ENCODE measurements around the gene HPCAL1. TPM values are rescaled to one million over a fixed set of nuclear protein-coding genes. Genes with fewer than 3 reads are reported as not detected.

HPCAL1 gene
- total RNA-seq, 1 experiment from 2014 or later: 312 TPM

DNA sequence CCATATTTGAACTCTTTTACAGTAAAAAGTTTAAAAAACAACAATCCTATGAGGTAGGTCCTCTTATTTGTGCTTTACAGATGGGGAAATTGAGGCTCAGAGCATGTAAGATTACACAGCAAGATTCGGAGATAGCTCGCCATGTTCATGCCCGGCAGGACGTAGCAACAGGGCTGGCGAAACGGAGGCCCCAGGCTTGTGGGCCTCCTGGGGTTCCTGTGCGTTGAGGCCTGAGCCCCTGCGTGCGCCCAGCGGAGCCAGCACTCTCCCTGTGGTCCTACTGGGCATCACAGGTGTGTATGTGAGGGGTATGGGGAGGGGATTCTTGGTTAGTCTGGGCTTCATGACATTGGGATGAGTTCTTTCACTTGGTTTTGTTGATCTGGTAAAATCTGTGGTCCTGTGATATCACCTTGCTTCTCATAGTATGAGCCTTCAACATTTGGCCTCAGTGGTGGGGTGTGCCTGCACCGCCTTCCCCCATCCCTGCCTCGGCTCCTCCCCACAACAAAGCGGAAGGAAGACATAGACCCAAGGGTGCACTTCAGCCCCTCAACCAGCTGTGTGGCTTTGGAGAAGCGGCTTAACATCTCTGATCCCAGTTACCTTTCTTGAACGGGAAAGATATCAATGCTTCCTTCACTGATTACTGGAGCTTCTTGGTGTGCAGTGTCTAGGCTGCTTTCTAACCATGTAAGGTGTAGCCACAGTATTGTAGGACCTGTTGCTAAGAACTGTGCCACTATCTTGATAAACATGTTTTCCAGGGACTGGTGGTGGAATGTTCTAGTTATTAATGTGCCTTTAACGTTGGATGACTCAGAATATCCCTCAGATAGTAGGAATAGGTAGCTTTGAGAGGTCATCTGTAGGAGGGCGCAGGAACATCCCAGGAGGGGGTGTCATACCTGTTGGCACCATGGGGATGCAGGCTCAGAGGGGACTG lies 37.2 kb downstream of the HPCAL1 start:
- CTCF ChIA-PET: no interaction called here
- Histone ChIP-seq H3K27me3 (ENCODE audit: low read length) (no peaks in the 10 kb centered on the region), H3K4me1 (ENCODE audit: insufficient read depth, low read length) (peaks cover 34% of the 10 kb centered on the region), H3K9ac (ENCODE audit: low read length) (no peak overlapping the region), H4K20me1 (ENCODE audit: low read length) (peaks cover 80% of the 10 kb centered on the region), H3K4me2 (ENCODE audit: low read length) (no peak overlapping the region), H3K9me3 (ENCODE audit: low read length) (0 out of 2 replicates have a peak, but pooled peaks cover 4% of the 10 kb centered on the region), H3K27ac (ENCODE audit: low read length) (no peak overlapping the region), H3K79me2 (ENCODE audit: low read length) (peaks cover 100% of the 10 kb centered on the region), H3F3A (ENCODE audit: low read length, unreplicated experiment) (peaks cover 4% of the 10 kb centered on the region), H2AFZ (ENCODE audit: low read length) (no peak overlapping the region), H3K36me3 (ENCODE audit: low read depth, low read length) (peaks cover 36% of the 10 kb centered on the region), H3K4me3 (ENCODE audit: low read length) (no peak overlapping the region), H3K9me2 (replicated peaks; ENCODE audit: low read length) (no peaks in the 10 kb centered on the region)
- TF ChIP-seq EZH2 (IDR thresholded peaks at IDR 0.05; ENCODE audit: low read length, unreplicated experiment) (no peak), EZH2phosphoT487 (IDR thresholded peaks at IDR 0.05; ENCODE audit: borderline replicate concordance, low read length) (no peak)
- TF ChIP-seq, protein P1, sequence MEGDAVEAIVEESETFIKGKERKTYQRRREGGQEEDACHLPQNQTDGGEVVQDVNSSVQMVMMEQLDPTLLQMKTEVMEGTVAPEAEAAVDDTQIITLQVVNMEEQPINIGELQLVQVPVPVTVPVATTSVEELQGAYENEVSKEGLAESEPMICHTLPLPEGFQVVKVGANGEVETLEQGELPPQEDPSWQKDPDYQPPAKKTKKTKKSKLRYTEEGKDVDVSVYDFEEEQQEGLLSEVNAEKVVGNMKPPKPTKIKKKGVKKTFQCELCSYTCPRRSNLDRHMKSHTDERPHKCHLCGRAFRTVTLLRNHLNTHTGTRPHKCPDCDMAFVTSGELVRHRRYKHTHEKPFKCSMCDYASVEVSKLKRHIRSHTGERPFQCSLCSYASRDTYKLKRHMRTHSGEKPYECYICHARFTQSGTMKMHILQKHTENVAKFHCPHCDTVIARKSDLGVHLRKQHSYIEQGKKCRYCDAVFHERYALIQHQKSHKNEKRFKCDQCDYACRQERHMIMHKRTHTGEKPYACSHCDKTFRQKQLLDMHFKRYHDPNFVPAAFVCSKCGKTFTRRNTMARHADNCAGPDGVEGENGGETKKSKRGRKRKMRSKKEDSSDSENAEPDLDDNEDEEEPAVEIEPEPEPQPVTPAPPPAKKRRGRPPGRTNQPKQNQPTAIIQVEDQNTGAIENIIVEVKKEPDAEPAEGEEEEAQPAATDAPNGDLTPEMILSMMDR (conservative IDR thresholded peaks at IDR 0.05; ENCODE audit: low read depth, low read length): no peak
- POLR2A ChIA-PET (ENCODE audit: unreplicated experiment): no interaction called here
- ATAC-seq: no peak
- DNase-seq: peak; percentile 26
- BruUV-seq (replicated peaks): no TSS peak
- intact Hi-C loops (cut with micrococcal nuclease): loop anchor here (5.0 kb wide), 1 partner anchor 67 kb away; no protein-coding TSS in a partner anchor

DNA sequence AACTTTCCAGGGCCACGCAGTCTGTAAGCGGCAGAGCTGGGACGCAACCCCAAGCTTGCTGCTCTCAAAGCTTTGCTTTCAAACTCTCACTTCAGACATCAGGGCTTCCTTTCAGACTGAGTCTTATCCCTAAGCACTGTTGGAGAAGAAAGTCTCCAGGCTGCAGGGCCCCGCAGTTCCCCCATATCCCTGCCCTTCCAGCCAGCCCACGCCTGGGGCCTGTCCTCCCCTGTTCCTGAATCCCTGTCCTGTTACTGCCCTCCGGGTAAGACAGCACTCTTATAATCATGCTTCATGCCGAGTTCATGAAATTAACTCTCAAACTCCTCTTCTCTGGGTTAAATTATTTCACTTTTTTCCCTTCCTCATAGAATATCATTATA lies 37.9 kb downstream of the HPCAL1 start:
- intact Hi-C loops (cut with micrococcal nuclease): no loop called here
- BruUV-seq (replicated peaks): no TSS peak
- H3F3A ChIP-seq (ENCODE audit: low read length, unreplicated experiment): peaks cover 2% of the 10 kb centered on the region
- no peak overlapping the region for H3K9ac ChIP-seq (ENCODE audit: low read length)
- TF ChIP-seq, protein P1 (conservative IDR thresholded peaks at IDR 0.05; ENCODE audit: low read depth, low read length): no peak
- TF ChIP-seq EZH2 (IDR thresholded peaks at IDR 0.05; ENCODE audit: low read length, unreplicated experiment) (no peak), EZH2phosphoT487 (IDR thresholded peaks at IDR 0.05; ENCODE audit: borderline replicate concordance, low read length) (no peak)
- no peak overlapping the region for H3K4me3 ChIP-seq (ENCODE audit: low read length)
- H3K4me2 ChIP-seq (ENCODE audit: low read length): no peak overlapping the region
- H3K4me1 ChIP-seq (ENCODE audit: insufficient read depth, low read length): peaks cover 33% of the 10 kb centered on the region
- no peaks in the 10 kb centered on the region for H3K9me2 ChIP-seq (replicated peaks; ENCODE audit: low read length)
- ChIA-PET POLR2A (ENCODE audit: unreplicated experiment) (no interaction called here), CTCF (no interaction called here)
- H2AFZ ChIP-seq (ENCODE audit: low read length): no peak overlapping the region
- H3K27me3 ChIP-seq (ENCODE audit: low read length): no peaks in the 10 kb centered on the region
- peaks cover 83% of the 10 kb centered on the region for H4K20me1 ChIP-seq (ENCODE audit: low read length)
- H3K27ac ChIP-seq (ENCODE audit: low read length): no peak overlapping the region
- H3K9me3 ChIP-seq (ENCODE audit: low read length): no peaks in the 10 kb centered on the region
- no peak for ATAC-seq
- H3K36me3 ChIP-seq (ENCODE audit: low read depth, low read length): peaks cover 29% of the 10 kb centered on the region; the same call in 1 of the 2 replicates
- DNase-seq: no peak
- peaks cover 100% of the 10 kb centered on the region for H3K79me2 ChIP-seq (ENCODE audit: low read length)

DNA sequence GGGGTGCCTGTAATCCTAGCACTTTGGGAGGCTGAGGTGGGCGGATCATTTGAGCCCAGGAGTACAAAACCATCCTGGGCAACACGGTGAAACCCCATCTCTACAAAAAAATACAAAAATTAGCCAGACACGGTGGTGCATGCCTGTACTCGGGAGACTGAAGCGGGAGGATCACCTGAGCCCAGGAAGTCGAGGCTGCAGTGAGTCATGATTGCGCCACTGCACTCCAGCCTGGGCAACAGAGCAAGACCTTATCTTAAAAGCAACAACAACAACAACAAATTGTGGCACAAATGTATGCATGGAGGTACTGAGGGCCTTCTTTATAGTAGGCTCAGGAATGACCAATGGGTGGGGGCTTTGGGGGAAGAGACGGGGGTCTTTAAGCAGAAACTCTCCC lies 38.5 kb downstream of the HPCAL1 start:
- H3K27me3 ChIP-seq (ENCODE audit: low read length): no peaks in the 10 kb centered on the region
- H3K79me2 ChIP-seq (ENCODE audit: low read length): peaks cover 100% of the 10 kb centered on the region
- no peak overlapping the region for H3K27ac ChIP-seq (ENCODE audit: low read length)
- ATAC-seq (no peak), DNase-seq (no peak)
- H3K9ac ChIP-seq (ENCODE audit: low read length): no peak overlapping the region
- H2AFZ ChIP-seq (ENCODE audit: low read length): no peak overlapping the region
- peaks cover 27% of the 10 kb centered on the region; the same call in 1 of the 2 replicates for H3K36me3 ChIP-seq (ENCODE audit: low read depth, low read length)
- H3K9me3 ChIP-seq (ENCODE audit: low read length): no peaks in the 10 kb centered on the region
- no peak overlapping the region for H3K4me2 ChIP-seq (ENCODE audit: low read length)
- H3K4me3 ChIP-seq (ENCODE audit: low read length): no peak overlapping the region
- TF ChIP-seq, protein P1 (conservative IDR thresholded peaks at IDR 0.05; ENCODE audit: low read depth, low read length): no peak
- no peak for TF ChIP-seq EZH2phosphoT487 (IDR thresholded peaks at IDR 0.05; ENCODE audit: borderline replicate concordance, low read length)
- no peak for TF ChIP-seq EZH2 (IDR thresholded peaks at IDR 0.05; ENCODE audit: low read length, unreplicated experiment)
- intact Hi-C loops (cut with micrococcal nuclease): no loop called here
- H3F3A ChIP-seq (ENCODE audit: low read length, unreplicated experiment): no peaks in the 10 kb centered on the region
- H3K4me1 ChIP-seq (ENCODE audit: insufficient read depth, low read length): peaks cover 32% of the 10 kb centered on the region
- ChIA-PET POLR2A (ENCODE audit: unreplicated experiment) (no interaction called here), CTCF (no interaction called here)
- BruUV-seq (replicated peaks): no TSS peak
- no peaks in the 10 kb centered on the region for H3K9me2 ChIP-seq (replicated peaks; ENCODE audit: low read length)
- H4K20me1 ChIP-seq (ENCODE audit: low read length): peaks cover 84% of the 10 kb centered on the region
